Upper lobe of left lung (tissue), 4 donors: Measurements from ENCODE around the gene LBP.

Experiments used
- POLR2A ChIP-seq, 4 donors: fragments of 450-650 bp; IDR thresholded peaks; one replicate each; pipeline ENCODE4 v1.5.1; 2016 to 2017; ENCODE audit warnings: antibody characterized with exemption in 4 of 4, mild to moderate bottlenecking in 2 of 4
- TF ChIP-seq, protein P1 (sequence below), 6 experiments: fragments of 450-650 bp in 4 of 6; fragments of 200-600 bp in 2 of 6; sonication (generic) in 2 of 6; IDR thresholded peaks; one replicate each; pipeline ENCODE4 v1.5.1; 2016 to 2019; ENCODE audit warnings: antibody characterized with exemption in 6 of 6

DNA sequence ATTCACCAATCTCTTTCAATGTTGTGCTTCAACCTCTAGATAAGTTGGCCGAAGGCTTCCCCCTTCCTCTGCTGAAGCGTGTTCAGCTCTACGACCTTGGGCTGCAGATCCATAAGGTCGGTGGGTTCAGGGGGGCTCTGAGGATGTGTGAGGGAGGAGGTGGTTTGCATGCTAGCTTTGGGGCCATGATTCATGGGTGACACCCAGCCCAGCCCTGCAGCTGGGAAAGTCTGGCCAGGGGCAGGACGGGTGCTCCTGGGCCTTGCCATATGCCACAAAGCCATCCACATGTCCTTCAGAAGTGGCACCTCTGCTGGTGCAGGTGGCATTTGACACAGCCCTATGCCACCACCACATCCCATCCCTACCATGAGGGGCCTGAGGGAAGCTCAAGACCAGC, 27.6 kb downstream of the LBP start:
- TF ChIP-seq, protein P1, sequence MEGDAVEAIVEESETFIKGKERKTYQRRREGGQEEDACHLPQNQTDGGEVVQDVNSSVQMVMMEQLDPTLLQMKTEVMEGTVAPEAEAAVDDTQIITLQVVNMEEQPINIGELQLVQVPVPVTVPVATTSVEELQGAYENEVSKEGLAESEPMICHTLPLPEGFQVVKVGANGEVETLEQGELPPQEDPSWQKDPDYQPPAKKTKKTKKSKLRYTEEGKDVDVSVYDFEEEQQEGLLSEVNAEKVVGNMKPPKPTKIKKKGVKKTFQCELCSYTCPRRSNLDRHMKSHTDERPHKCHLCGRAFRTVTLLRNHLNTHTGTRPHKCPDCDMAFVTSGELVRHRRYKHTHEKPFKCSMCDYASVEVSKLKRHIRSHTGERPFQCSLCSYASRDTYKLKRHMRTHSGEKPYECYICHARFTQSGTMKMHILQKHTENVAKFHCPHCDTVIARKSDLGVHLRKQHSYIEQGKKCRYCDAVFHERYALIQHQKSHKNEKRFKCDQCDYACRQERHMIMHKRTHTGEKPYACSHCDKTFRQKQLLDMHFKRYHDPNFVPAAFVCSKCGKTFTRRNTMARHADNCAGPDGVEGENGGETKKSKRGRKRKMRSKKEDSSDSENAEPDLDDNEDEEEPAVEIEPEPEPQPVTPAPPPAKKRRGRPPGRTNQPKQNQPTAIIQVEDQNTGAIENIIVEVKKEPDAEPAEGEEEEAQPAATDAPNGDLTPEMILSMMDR (IDR thresholded peaks at IDR 0.05): no peak
- TF ChIP-seq POLR2A (IDR thresholded peaks at IDR 0.05): no peak
